ENCODE results near the gene OR5H14. TPM values are rescaled to one million over a fixed set of nuclear protein-coding genes. Genes with fewer than 3 reads are reported as not detected.
"Not testable (repeated sequence)": the region's sequence is repeated elsewhere in the genome, so short reads cannot be mapped to it uniquely, and the experiment has no call there.

The OR5H14 gene
- total and polyA plus RNA-seq, 2 donors from 2014 or later, result not detected

DNA sequence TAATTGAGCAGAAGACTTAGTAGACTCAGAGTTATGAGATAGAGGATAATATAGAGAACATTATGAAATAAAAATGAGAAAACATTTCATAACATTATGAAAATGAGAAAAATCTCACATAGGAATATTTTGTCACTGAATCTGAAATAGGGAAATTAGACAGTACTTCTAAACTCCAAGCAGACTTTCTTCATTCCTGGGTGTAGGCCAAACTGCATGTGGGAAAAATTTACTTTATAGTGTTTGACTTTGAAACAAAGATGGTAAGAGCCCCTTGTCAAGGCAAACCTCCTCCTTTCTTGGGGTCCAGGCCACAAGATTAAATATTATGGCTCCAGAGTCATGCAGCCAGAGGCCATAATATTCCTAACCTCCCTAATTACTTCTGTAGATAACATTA lies 6.7 kb upstream of the OR5H14 start:
- no peak overlapping the region for H3K4me3 ChIP-seq (ENCODE audit: low read length in 3 of 3)
- DNase-seq (no peak), FAIRE-seq (no peak)
- no peak overlapping the region for H3K9ac ChIP-seq (ENCODE audit: low read length in 3 of 3)
- no peak overlapping the region for H3K27ac ChIP-seq (ENCODE audit: low read depth in 2 of 2, low read length in 2 of 2)
- TF ChIP-seq, protein P1, sequence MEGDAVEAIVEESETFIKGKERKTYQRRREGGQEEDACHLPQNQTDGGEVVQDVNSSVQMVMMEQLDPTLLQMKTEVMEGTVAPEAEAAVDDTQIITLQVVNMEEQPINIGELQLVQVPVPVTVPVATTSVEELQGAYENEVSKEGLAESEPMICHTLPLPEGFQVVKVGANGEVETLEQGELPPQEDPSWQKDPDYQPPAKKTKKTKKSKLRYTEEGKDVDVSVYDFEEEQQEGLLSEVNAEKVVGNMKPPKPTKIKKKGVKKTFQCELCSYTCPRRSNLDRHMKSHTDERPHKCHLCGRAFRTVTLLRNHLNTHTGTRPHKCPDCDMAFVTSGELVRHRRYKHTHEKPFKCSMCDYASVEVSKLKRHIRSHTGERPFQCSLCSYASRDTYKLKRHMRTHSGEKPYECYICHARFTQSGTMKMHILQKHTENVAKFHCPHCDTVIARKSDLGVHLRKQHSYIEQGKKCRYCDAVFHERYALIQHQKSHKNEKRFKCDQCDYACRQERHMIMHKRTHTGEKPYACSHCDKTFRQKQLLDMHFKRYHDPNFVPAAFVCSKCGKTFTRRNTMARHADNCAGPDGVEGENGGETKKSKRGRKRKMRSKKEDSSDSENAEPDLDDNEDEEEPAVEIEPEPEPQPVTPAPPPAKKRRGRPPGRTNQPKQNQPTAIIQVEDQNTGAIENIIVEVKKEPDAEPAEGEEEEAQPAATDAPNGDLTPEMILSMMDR (IDR thresholded peaks at IDR 0.05; ENCODE audit: borderline replicate concordance, extremely low read depth, insufficient read depth), result no peak
- no peaks in the 10 kb centered on the region for H3K27me3 ChIP-seq (ENCODE audit: control insufficient read depth, insufficient read depth, low read length)
- intact Hi-C loops (cut with DNase I), result no loop called here
- no peaks in the 10 kb centered on the region for H3K4me1 ChIP-seq (ENCODE audit: control insufficient read depth in 2 of 3, insufficient read depth in 2 of 3, low read depth in 1 of 3, low read length in 3 of 3)
- H3K36me3 ChIP-seq (ENCODE audit: control insufficient read depth in 2 of 3, insufficient read depth in 3 of 3, low read length in 3 of 3), result no peaks in the 10 kb centered on the region
- H3K9me3 ChIP-seq (ENCODE audit: control insufficient read depth in 2 of 3, insufficient read depth in 1 of 3, low read length in 3 of 3), result no peaks in the 10 kb centered on the region

DNA sequence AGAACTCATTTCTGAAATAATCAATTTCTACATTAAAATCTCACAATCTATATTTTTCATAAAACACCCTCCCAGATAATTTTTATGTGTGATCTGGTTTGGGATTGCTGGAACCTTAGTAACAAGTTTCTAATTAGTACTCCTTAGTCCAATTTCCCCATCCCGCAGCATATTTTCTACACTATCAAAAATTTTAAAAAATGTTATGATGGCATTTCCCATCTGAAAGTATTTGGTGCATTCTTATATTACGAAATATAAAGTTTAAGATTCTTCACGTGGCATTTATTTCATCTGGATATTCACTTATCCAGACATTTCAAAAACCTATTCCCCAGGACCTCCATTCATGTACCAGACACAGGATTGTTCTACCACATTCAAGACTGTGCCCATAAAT lies 1.5 kb downstream of the OR5H14 start:
- Histone ChIP-seq H3K27me3 (ENCODE audit: control insufficient read depth, insufficient read depth, low read length) (no peaks in the 10 kb centered on the region), H3K4me1 (ENCODE audit: control insufficient read depth in 2 of 3, insufficient read depth in 2 of 3, low read depth in 1 of 3, low read length in 3 of 3) (no peaks in the 10 kb centered on the region), H3K9ac (ENCODE audit: low read length in 3 of 3) (no peak overlapping the region), H3K27ac (ENCODE audit: low read depth in 2 of 2, low read length in 2 of 2) (no peak overlapping the region), H3K9me3 (ENCODE audit: control insufficient read depth in 2 of 3, insufficient read depth in 1 of 3, low read length in 3 of 3) (no peaks in the 10 kb centered on the region), H3K36me3 (ENCODE audit: control insufficient read depth in 2 of 3, insufficient read depth in 3 of 3, low read length in 3 of 3) (no peaks in the 10 kb centered on the region), H3K4me3 (ENCODE audit: low read length in 3 of 3) (no peak overlapping the region)
- intact Hi-C loops (cut with DNase I), result no loop called here
- FAIRE-seq (no peak), DNase-seq (no peak)
- TF ChIP-seq, protein P1 (IDR thresholded peaks at IDR 0.05; ENCODE audit: borderline replicate concordance, extremely low read depth, insufficient read depth), result no peak

GRCh38 chr3:98149456-98149855 lies 2.2 kb downstream of the OR5H14 start:
- DNase-seq; H3K9ac ChIP-seq (ENCODE audit: low read length in 3 of 3); H3K27me3 ChIP-seq (ENCODE audit: control insufficient read depth, insufficient read depth, low read length); H3K27ac ChIP-seq (ENCODE audit: low read depth in 2 of 2, low read length in 2 of 2); H3K9me3 ChIP-seq (ENCODE audit: control insufficient read depth in 2 of 3, insufficient read depth in 1 of 3, low read length in 3 of 3); H3K4me3 ChIP-seq (ENCODE audit: low read length in 3 of 3); intact Hi-C loops (cut with DNase I); FAIRE-seq; H3K36me3 ChIP-seq (ENCODE audit: control insufficient read depth in 2 of 3, insufficient read depth in 3 of 3, low read length in 3 of 3); H3K4me1 ChIP-seq (ENCODE audit: control insufficient read depth in 2 of 3, insufficient read depth in 2 of 3, low read depth in 1 of 3, low read length in 3 of 3): not testable (repeated sequence)

- no peaks in the 10 kb centered on the region for H3K27me3 ChIP-seq (ENCODE audit: control insufficient read depth, insufficient read depth, low read length)
- TF ChIP-seq, protein P1 (IDR thresholded peaks at IDR 0.05; ENCODE audit: borderline replicate concordance, extremely low read depth, insufficient read depth), result no peak
- H3K27ac ChIP-seq (ENCODE audit: low read depth in 2 of 2, low read length in 2 of 2), result no peak overlapping the region
- DNase-seq (no peak), FAIRE-seq (no peak)
- intact Hi-C loops (cut with DNase I), result no loop called here
- H3K4me1 ChIP-seq (ENCODE audit: control insufficient read depth in 2 of 3, insufficient read depth in 2 of 3, low read depth in 1 of 3, low read length in 3 of 3), result no peaks in the 10 kb centered on the region
- no peaks in the 10 kb centered on the region for H3K9me3 ChIP-seq (ENCODE audit: control insufficient read depth in 2 of 3, insufficient read depth in 1 of 3, low read length in 3 of 3)
- H3K4me3 ChIP-seq (ENCODE audit: low read length in 3 of 3), result no peak overlapping the region
- no peaks in the 10 kb centered on the region for H3K36me3 ChIP-seq (ENCODE audit: control insufficient read depth in 2 of 3, insufficient read depth in 3 of 3, low read length in 3 of 3)
- no peak overlapping the region for H3K9ac ChIP-seq (ENCODE audit: low read length in 3 of 3)
Observed at GRCh38 chr3:98151241-98151640, 4.0 kb downstream of the OR5H14 start.
